GM13976 (cell line): ENCODE data around the gene TIGD3.
A peak's percentile ranks its signal among the peaks of the same experiment; 100 is the strongest.

ENCODE experiments used
- DNase-seq: peaks from one replicate; pipeline ENCODE4 v3.0.0; 2012; ENCODE audit warnings: low spot score
- in situ Hi-C: fragments of 300-500 bp; cut with MboI; formaldehyde crosslinking; loops from one replicate; pipeline ENCODE4 v1.12.0; 2022; ENCODE audit warnings: low sequenced_read_pairs, mixed read lengths, inconsistent platforms; ENCODE audit not compliant: unreplicated experiment
- TF ChIP-seq, protein P1 (sequence below): IDR thresholded peaks from 2 replicates; pipeline ENCODE4 v1.5.1; 2012; ENCODE audit warnings: borderline replicate concordance, mild to moderate bottlenecking; ENCODE audit not compliant: insufficient read depth; ENCODE audit errors: extremely low read depth, missing control alignments, control extremely low read depth

TIGD3 gene

DNA sequence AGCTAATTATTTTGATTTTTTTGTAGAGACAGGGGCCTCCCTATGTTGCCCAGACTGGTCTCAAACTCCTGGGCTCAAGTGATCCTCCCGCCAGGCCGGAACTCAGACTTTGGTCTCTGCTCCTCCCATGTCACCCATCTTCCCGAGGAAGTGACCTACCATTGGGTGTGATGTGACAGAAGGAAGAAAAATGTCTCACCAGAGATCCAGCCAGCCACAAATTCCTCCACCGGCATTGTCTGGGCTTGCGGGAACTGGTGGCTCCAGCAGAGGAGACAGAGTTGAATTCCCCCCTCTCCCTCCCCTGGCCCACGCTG is 27.1 kb downstream of the TIGD3 start:
- TF ChIP-seq, protein P1, sequence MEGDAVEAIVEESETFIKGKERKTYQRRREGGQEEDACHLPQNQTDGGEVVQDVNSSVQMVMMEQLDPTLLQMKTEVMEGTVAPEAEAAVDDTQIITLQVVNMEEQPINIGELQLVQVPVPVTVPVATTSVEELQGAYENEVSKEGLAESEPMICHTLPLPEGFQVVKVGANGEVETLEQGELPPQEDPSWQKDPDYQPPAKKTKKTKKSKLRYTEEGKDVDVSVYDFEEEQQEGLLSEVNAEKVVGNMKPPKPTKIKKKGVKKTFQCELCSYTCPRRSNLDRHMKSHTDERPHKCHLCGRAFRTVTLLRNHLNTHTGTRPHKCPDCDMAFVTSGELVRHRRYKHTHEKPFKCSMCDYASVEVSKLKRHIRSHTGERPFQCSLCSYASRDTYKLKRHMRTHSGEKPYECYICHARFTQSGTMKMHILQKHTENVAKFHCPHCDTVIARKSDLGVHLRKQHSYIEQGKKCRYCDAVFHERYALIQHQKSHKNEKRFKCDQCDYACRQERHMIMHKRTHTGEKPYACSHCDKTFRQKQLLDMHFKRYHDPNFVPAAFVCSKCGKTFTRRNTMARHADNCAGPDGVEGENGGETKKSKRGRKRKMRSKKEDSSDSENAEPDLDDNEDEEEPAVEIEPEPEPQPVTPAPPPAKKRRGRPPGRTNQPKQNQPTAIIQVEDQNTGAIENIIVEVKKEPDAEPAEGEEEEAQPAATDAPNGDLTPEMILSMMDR: no peak
- peak; percentile 69 for DNase-seq
- in situ Hi-C loops: no loop called here

DNA sequence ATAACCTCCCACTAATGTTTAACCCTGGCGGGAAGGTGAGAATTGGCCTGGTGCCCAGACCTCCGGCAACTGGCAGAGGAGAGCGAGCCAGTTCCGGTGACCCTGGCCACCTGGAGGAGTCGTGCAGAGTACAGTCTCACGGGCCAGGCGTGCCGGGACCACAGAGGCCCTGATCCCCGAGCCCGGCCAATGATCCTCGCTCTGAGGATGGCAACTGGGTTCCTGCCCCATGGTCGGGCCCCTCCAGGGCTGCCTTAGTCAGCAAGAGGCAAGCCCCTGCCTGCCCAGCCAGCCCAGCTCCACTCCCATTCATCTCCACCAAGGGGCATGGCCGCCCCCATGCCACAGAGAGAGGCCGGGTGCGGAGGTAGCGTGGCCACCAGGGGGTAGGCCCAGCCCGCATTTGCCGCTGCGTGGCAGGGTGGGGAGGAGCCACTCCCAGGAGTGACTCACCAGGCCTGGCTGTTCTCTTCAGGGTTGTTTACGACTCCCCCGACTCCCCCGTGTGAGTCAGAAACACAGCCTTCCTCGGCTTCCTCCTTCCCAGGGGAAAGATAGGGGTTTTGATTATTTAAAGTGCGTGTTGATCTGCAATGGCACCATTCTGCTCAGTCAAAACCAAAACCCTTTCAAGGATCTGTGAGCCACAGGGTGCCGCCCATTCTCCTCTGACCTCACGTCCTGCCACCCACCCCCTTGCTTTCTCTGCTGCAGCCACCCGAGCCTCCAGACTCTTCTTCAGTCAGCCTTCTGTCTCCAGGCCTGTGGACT is 27.7 kb downstream of the TIGD3 start, which contains the start of gene SLC25A45:
Gene SLC25A45 (minus strand): TSS at position 614 of the 771 bp plus-strand sequence. CDS start 695 bp downstream, outside the sequence.
- TF ChIP-seq, protein P1: peak; percentile 78
- in situ Hi-C loops: no loop called here
- peak; percentile 83 for DNase-seq

DNA sequence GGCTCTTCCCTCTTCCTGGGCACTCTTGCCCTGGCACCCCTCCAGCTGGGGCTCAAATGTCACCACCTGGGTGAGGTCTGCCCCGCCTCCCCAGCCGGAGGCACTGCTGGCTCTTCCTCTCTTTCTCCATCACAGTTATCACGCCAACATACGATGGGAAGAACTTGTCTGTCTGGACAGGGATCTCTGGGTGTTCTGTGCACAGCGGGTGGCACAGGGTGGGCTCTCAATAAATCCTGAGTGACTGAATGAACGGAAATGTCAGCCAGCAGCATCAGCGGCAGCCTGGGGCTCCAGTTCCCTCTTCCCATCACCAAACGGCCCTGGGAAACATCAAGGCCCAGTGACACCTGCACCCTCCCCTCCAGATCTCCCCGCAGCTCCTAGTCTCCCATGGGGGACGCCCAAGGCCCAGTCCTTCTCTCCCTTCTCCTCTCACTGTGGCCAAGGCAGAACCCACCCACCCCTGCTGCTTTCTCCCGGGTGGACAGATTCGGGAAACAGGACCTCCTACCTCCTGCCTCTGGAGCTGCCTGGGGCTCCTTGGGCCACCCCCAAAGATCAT is 28.3 kb downstream of the TIGD3 start:
- TF ChIP-seq, protein P1: no peak
- no peak for DNase-seq
- in situ Hi-C loops: no loop called here

DNA sequence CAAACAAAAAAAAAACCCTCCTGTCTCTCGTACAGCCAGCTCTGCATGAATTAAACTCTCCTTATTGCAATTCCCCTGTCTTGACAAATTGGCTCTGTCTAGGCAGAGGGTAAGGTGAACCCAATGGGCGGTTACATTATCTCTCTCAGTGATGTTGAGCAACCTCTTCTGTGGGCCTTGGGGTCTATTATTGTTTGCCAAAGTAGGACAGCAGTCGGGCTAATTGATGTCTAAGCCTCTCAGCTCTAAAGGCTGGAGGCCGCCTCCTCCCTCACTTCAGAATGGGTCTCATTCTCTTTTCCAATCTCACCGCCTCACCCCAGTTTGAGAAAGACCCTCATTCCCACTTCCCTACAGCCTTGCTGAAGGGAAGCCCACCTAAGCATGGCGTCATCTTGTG is 29.2 kb downstream of the TIGD3 start:
- in situ Hi-C loops: no loop called here
- TF ChIP-seq, protein P1: no peak
- DNase-seq: no peak

DNA sequence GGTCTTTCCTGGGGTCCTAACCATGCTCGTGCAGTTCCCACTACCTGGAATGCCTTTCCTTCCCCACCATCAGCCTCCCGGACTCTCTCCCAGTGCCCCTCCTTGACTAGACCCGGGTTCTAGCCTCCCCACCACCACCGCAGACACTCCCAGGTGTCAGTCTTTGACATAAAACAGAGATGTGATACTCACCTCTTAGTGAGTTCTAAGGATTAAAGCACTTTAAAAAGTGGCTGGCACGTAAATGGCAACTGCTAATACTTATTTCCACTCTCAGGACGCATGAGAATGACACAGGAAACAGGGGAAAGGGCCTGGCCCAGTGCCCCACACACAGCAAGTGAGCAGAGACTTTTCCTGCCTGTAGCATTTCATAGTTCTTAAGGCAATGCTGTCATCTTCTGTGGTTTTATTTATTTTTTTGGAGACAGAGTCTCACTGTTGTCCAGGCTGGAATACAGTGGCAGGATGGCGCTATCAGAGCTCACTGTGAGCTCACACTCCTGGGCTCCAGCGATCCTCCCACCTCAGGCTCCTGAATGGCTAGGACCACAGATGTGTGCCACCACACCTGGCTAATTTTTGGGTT is 29.8 kb downstream of the TIGD3 start:
- no peak for DNase-seq
- TF ChIP-seq, protein P1: no peak
- in situ Hi-C loops: no loop called here

DNA sequence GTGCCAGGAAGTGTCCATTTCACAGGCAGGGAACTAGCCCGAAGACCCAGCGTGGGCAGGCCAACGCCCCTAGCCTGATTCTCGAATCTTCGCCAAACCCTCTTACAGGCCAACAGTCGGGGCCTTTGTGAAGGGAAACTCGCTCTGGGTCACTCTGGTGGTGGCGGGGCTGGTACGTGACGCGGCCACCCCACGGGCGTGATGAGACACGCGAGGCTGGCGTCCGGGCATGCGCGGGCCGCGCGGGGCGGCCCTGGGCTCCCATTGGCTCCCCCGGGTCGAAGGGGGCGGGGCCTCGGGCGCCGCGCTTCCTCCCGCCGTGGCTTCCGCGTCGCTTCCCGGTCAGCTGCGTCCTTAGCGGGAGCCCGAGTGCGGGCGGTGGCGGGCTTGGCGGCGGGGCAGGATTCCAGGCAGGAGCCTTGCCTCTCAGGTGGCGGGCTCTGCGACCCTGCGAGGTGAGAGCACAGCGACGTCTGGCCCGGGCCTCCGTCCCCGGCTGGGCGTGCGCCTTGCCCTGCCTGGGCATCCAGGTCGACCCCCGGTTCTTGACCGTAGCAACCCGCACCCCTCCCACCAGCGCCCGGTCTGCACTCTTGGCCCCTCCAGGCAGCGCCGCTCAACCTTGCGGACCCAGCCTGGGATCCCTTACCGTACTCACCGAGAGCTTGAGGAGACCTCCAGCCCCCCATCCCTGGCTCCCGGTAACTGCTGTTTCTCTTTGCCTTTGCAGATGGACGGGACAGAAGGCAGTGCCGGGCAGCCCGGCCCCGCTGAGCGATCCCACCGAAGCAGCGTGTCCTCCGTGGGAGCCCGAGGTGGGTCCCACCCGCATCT is 32.0 kb downstream of the TIGD3 start, which contains the start of gene FRMD8:
Gene FRMD8 (plus strand): TSS at position 331 of the 834 bp plus-strand sequence. CDS start 400 bp downstream, at position 731.
- DNase-seq: peak; percentile 96
- in situ Hi-C loops: no loop called here
- TF ChIP-seq, protein P1: no peak
